SK-N-SH (cell line): ENCODE measurements around the gene KRT36. TPM values are rescaled to one million over a fixed set of nuclear protein-coding genes. Genes with fewer than 3 reads are reported as not detected.

ENCODE experiments used
- CTCF ChIA-PET: fragments of 300-600, 350-600 bp; formaldehyde crosslinking; extraction: SDS; loops from one replicate; lab custom pipeline; 2021; lab: Yijun Ruan, JAX
- POLR2A ChIA-PET: fragments of 350-600 bp; sonication (Branson Sonifier 250); formaldehyde crosslinking; extraction: SDS; loops from one replicate; lab custom pipeline; 2020; ENCODE audit warnings: antibody characterized with exemption, inconsistent platforms; lab: Yijun Ruan, JAX
- DNase-seq: peaks from one replicate; pipeline ENCODE4 v3.0.0; 2012
- H2AFZ ChIP-seq: fragments of 200-600 bp; sonication (generic); 2 replicates; pipeline ENCODE4 v1.8.1; 2016; ENCODE audit warnings: antibody characterized with exemption, mild to moderate bottlenecking, low read depth
- H3F3A ChIP-seq: fragments of 200-600 bp; sonication (generic); replicated peaks from 2 replicates; pipeline ENCODE3; 2016; ENCODE audit warnings: antibody characterized with exemption, mild to moderate bottlenecking; ENCODE audit not compliant: insufficient read depth
- H3K27ac ChIP-seq, 2 experiments: fragments of 200-500 bp in 1 of 2; fragments of 200-600 bp in 1 of 2; sonication (Bioruptor generic) in 1 of 2; sonication (generic), shearing (Covaris generic) in 1 of 2; 2 replicates each; pipeline versions ENCODE4 v1.5.1 to v1.6.1; 2014 to 2016; ENCODE audit warnings: low read depth in 2 of 2, inconsistent platforms in 1 of 2, low read length in 1 of 2, mild to moderate bottlenecking in 1 of 2, mixed read lengths in 1 of 2
- H3K27me3 ChIP-seq: fragments of 200-600 bp; sonication (generic), shearing (Covaris generic); 2 replicates; pipeline ENCODE4 v1.6.1; 2016; ENCODE audit warnings: mixed run types; ENCODE audit not compliant: insufficient read depth
- H3K36me3 ChIP-seq, 2 experiments: fragments of 200-500 bp in 1 of 2; fragments of 200-600 bp in 1 of 2; sonication (Bioruptor generic) in 1 of 2; sonication (generic) in 1 of 2; replicated peaks in 1 of 2; 2 replicates each; pipeline versions ENCODE3 to v1.5.1; 2014 to 2016; ENCODE audit warnings: low read length in 1 of 2, mild to moderate bottlenecking in 1 of 2; ENCODE audit not compliant: insufficient read depth in 2 of 2, control insufficient read depth in 1 of 2
- H3K4me1 ChIP-seq, 2 experiments: fragments of 200-500 bp in 1 of 2; fragments of 200-600 bp in 1 of 2; sonication (Bioruptor generic) in 1 of 2; sonication (generic), shearing (Covaris generic) in 1 of 2; 2 replicates each; pipeline versions ENCODE4 v1.5.1 to v1.6.1; 2014 to 2016; ENCODE audit warnings: low read depth in 1 of 2, low read length in 1 of 2, mixed run types in 1 of 2; ENCODE audit not compliant: insufficient read depth in 2 of 2, control insufficient read depth in 1 of 2
- H3K4me2 ChIP-seq: fragments of 200-600 bp; sonication (generic), shearing (Covaris generic); 2 replicates; pipeline ENCODE4 v1.6.1; 2017; ENCODE audit warnings: mixed run types
- H3K4me3 ChIP-seq, 2 experiments: fragments of 200-500 bp in 1 of 2; fragments of 200-600 bp in 1 of 2; sonication (Bioruptor generic) in 1 of 2; sonication (generic), shearing (Covaris generic) in 1 of 2; 2 replicates each; pipeline versions ENCODE4 v1.5.1 to v1.8.1; 2014 to 2016; ENCODE audit warnings: low read depth in 2 of 2, inconsistent platforms in 1 of 2, low read length in 1 of 2, mild to moderate bottlenecking in 1 of 2, mixed read lengths in 1 of 2, moderate library complexity in 1 of 2
- H3K79me2 ChIP-seq: fragments of 200-600 bp; sonication (generic); 2 replicates; pipeline ENCODE4 v1.8.1; 2017; ENCODE audit warnings: mild to moderate bottlenecking; ENCODE audit not compliant: insufficient read depth
- H3K9ac ChIP-seq: fragments of 200-600 bp; sonication (generic); 2 replicates; pipeline ENCODE4 v1.6.1; 2017; ENCODE audit warnings: mixed run types
- H3K9me2 ChIP-seq: fragments of 200-600 bp; sonication (generic); 2 replicates; pipeline ENCODE4 v1.6.1; 2017; ENCODE audit warnings: mixed run types
- H3K9me3 ChIP-seq: fragments of 200-600 bp; sonication (generic); 2 replicates; pipeline ENCODE4 v1.6.1; 2017; ENCODE audit warnings: mixed run types, mild to moderate bottlenecking, moderate library complexity
- H4K20me1 ChIP-seq: fragments of 200-600 bp; sonication (generic); 2 replicates; pipeline ENCODE4 v1.6.1; 2017; ENCODE audit warnings: mild to moderate bottlenecking, mixed run types; ENCODE audit not compliant: insufficient read depth
- FOXJ3 ChIP-seq: sonication (generic); formaldehyde crosslinking; IDR thresholded peaks from 2 replicates; pipeline ENCODE4 v1.5.1; 2020; ENCODE audit warnings: mild to moderate bottlenecking, missing genetic modification reagents
- FOXM1 ChIP-seq: IDR thresholded peaks from 2 replicates; pipeline ENCODE4 v1.4.0; 2012; ENCODE audit warnings: low read depth, mild to moderate bottlenecking
- GABPA ChIP-seq: IDR thresholded peaks from 2 replicates; pipeline ENCODE4 v1.4.0; 2012; ENCODE audit warnings: low read depth, mild to moderate bottlenecking
- MEF2A ChIP-seq: IDR thresholded peaks from 2 replicates; pipeline ENCODE4 v1.4.0; 2012; ENCODE audit warnings: low read depth, borderline replicate concordance
- MXI1 ChIP-seq: IDR thresholded peaks from 2 replicates; pipeline ENCODE4 v1.6.1; 2012; ENCODE audit warnings: mild to moderate bottlenecking, low read depth, low read length, improper control_type of control experiment
- NFIC ChIP-seq: IDR thresholded peaks from 2 replicates; pipeline ENCODE4 v1.4.0; 2012; ENCODE audit warnings: borderline replicate concordance
- NRF1 ChIP-seq: IDR thresholded peaks from 2 replicates; pipeline ENCODE4 v1.6.1; 2012; ENCODE audit warnings: low read depth, mild to moderate bottlenecking, low read length
- POLR2AphosphoS5 ChIP-seq: IDR thresholded peaks from 2 replicates; pipeline ENCODE4 v1.6.1; 2012; ENCODE audit warnings: low read depth, low read length
- RAD21 ChIP-seq: IDR thresholded peaks from 2 replicates; pipeline ENCODE4 v1.6.1; 2012; ENCODE audit warnings: mild to moderate bottlenecking, low read length
- RCOR1 ChIP-seq: fragments of 150-350 bp; IDR thresholded peaks from 2 replicates; pipeline ENCODE4 v1.6.1; 2017; ENCODE audit warnings: antibody characterized with exemption, low read length
- RFX5 ChIP-seq: IDR thresholded peaks from 2 replicates; pipeline ENCODE4 v1.6.1; 2012; ENCODE audit warnings: mild to moderate bottlenecking, improper control_type of control experiment, low read length
- RXRA ChIP-seq: IDR thresholded peaks from 2 replicates; pipeline ENCODE4 v1.4.0; 2012; ENCODE audit warnings: low read depth, mild to moderate bottlenecking, borderline replicate concordance
- SIN3A ChIP-seq: IDR thresholded peaks from 2 replicates; pipeline ENCODE4 v1.6.1; 2012; ENCODE audit warnings: low read depth, mild to moderate bottlenecking, low read length, moderate library complexity, borderline replicate concordance
- SMC3 ChIP-seq: IDR thresholded peaks from 2 replicates; pipeline ENCODE4 v1.6.1; 2012; ENCODE audit warnings: low read depth, low read length, improper control_type of control experiment
- TCF12 ChIP-seq: IDR thresholded peaks from 2 replicates; pipeline ENCODE4 v1.4.0; 2012
- WGBS: methylation state at CpG from one replicate; pipeline ENCODE4 v1.1.6; 2017; ENCODE audit warnings: low lambda C conversion rate; 5-methylcytosine and 5-hydroxymethylcytosine counted together
- polyA plus RNA-seq, 3 experiments: library from polyadenylated mRNA; depleted of rRNA; stranded (reverse); fragments of >200 nt; gene quantifications; 2 replicates each; pipeline ENCODE4 v1.2.3, GENCODE V29; 2012
- TF ChIP-seq, protein P1 (sequence below): fragments of 150-350 bp; IDR thresholded peaks from 2 replicates; pipeline ENCODE4 v1.6.1; 2016; ENCODE audit warnings: mild to moderate bottlenecking, low read depth, low read length
- TF ChIP-seq, protein P2 (sequence below): fragments of 200-600 bp; sonication (generic); IDR thresholded peaks from 2 replicates; pipeline ENCODE4 v1.6.1; 2017; ENCODE audit warnings: antibody characterized with exemption, mild to moderate bottlenecking, moderate library complexity
- TF ChIP-seq, protein P3 (sequence below): IDR thresholded peaks from 2 replicates; pipeline ENCODE4 v1.4.0; 2012; ENCODE audit warnings: low read depth
- TF ChIP-seq, protein P4 (sequence below): IDR thresholded peaks from 2 replicates; pipeline ENCODE4 v1.4.0; 2012; ENCODE audit warnings: low read depth, borderline replicate concordance

Gene KRT36
- polyA plus RNA-seq, 1 of the 3 experiments (the other 2 are of a cell fraction), result not detected

DNA sequence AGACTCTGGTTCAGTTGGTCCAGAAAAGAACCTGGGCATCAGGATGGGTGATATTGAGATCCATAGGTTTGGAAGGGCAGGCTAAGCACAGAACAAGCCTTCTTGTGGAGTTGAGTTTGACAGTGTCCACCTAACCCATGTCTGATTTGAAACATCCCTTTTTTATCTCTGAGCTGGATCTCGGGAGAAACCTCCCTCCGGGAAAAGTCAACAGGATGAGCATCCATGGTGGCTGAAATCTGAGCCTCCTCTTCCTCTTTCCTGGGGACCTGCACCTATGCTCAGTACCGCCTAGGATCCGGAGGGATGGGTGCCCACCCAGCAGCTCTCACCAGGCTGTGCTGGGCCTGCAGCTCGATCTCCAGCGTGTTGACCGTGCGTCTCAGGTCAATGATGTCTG is 26.0 kb downstream of the KRT36 start:
- Histone ChIP-seq H3K4me3 (no peak overlapping the region), H3K4me1 (peaks cover 11 to 17% of the 10 kb centered on the region in 2 experiments; a peak in 2 of 4 replicates), H2AFZ (no peak overlapping the region), H4K20me1 (no peaks in the 10 kb centered on the region), H3K79me2 (no peaks in the 10 kb centered on the region), H3K27me3 (no peaks in the 10 kb centered on the region), H3K9ac (no peak overlapping the region), H3K9me2 (no peaks in the 10 kb centered on the region), H3K36me3 (no peaks in the 10 kb centered on the region), H3K27ac (no peak overlapping the region), H3F3A (no peaks in the 10 kb centered on the region), H3K9me3 (no peaks in the 10 kb centered on the region), H3K4me2 (no peak overlapping the region)
- 71% methylated on average over 2 of the region's 8 CpGs for WGBS
- DNase-seq, result no peak
- ChIA-PET CTCF (interaction anchor here (1.2 to 1.9 kb wide), 3 partner anchors 85 to 185 kb away, joined by 3 to 7 read pairs (median 5); no protein-coding TSS in a partner anchor), POLR2A (no interaction called here)
- TF ChIP-seq, protein P1, sequence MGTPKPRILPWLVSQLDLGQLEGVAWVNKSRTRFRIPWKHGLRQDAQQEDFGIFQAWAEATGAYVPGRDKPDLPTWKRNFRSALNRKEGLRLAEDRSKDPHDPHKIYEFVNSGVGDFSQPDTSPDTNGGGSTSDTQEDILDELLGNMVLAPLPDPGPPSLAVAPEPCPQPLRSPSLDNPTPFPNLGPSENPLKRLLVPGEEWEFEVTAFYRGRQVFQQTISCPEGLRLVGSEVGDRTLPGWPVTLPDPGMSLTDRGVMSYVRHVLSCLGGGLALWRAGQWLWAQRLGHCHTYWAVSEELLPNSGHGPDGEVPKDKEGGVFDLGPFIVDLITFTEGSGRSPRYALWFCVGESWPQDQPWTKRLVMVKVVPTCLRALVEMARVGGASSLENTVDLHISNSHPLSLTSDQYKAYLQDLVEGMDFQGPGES, result no peak
- TF ChIP-seq TCF12 (no peak), GABPA (no peak), RFX5 (no peak), RCOR1 (no peak), RXRA (no peak), MXI1 (no peak), SIN3A (no peak), FOXJ3 (CRISPR knock-in tag) (no peak), SMC3 (no peak), POLR2AphosphoS5 (no peak)
- TF ChIP-seq, protein P2, sequence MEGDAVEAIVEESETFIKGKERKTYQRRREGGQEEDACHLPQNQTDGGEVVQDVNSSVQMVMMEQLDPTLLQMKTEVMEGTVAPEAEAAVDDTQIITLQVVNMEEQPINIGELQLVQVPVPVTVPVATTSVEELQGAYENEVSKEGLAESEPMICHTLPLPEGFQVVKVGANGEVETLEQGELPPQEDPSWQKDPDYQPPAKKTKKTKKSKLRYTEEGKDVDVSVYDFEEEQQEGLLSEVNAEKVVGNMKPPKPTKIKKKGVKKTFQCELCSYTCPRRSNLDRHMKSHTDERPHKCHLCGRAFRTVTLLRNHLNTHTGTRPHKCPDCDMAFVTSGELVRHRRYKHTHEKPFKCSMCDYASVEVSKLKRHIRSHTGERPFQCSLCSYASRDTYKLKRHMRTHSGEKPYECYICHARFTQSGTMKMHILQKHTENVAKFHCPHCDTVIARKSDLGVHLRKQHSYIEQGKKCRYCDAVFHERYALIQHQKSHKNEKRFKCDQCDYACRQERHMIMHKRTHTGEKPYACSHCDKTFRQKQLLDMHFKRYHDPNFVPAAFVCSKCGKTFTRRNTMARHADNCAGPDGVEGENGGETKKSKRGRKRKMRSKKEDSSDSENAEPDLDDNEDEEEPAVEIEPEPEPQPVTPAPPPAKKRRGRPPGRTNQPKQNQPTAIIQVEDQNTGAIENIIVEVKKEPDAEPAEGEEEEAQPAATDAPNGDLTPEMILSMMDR, result no peak
- TF ChIP-seq, protein P3, sequence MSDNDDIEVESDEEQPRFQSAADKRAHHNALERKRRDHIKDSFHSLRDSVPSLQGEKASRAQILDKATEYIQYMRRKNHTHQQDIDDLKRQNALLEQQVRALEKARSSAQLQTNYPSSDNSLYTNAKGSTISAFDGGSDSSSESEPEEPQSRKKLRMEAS, result no peak
- TF ChIP-seq, all 33 proteins: peak for 0

DNA sequence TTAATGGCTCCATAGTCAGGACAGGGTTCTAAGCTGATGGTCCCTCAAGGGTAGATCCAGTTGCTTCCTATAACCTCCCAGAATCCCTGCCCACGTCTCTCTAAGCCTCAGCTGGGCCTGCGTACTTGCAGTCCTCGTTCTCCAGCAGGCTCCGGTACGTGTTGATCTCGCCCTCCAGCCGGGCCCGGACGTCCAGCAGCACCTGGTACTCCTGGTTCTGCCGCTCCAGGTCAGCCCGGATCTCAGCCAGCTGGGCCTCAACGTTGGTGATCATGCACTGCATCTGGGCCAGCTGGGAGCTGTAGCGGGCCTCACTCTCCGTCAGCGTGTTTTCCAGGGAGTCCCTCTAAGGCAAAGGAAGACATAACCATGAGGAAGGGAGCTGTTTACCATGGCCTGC is 27.0 kb downstream of the KRT36 start:
- no peak overlapping the region for H3K4me2 ChIP-seq
- no peaks in the 10 kb centered on the region for H3K36me3 ChIP-seq
- no peaks in the 10 kb centered on the region for H3K9me3 ChIP-seq
- H3K79me2 ChIP-seq, result no peaks in the 10 kb centered on the region
- H3K27me3 ChIP-seq, result no peaks in the 10 kb centered on the region
- H3F3A ChIP-seq, result no peaks in the 10 kb centered on the region
- H3K4me3 ChIP-seq, result no peak overlapping the region
- H3K9me2 ChIP-seq, result no peaks in the 10 kb centered on the region
- H3K4me1 ChIP-seq, result peaks cover 11 to 17% of the 10 kb centered on the region in 2 experiments; a peak in 2 of 4 replicates
- POLR2A ChIA-PET, result no interaction called here
- no peak overlapping the region for H2AFZ ChIP-seq
- WGBS, result 81% methylated on average over 14 of the region's 15 CpGs
- no peak for DNase-seq
- no peak overlapping the region for H3K27ac ChIP-seq
- H4K20me1 ChIP-seq, result no peaks in the 10 kb centered on the region
- CTCF ChIA-PET, result interaction anchor here (1.9 kb wide), 1 partner anchor 186 kb away, joined by 5 read pairs; no protein-coding TSS in a partner anchor
- H3K9ac ChIP-seq, result no peak overlapping the region
- TF ChIP-seq NFIC (no peak), MEF2A (no peak), NRF1 (no peak), FOXM1 (no peak), SMC3 (no peak), RAD21 (no peak), RXRA (no peak), TCF12 (no peak), SIN3A (no peak), RFX5 (no peak)
- TF ChIP-seq, protein P2, result no peak
- TF ChIP-seq, protein P4, sequence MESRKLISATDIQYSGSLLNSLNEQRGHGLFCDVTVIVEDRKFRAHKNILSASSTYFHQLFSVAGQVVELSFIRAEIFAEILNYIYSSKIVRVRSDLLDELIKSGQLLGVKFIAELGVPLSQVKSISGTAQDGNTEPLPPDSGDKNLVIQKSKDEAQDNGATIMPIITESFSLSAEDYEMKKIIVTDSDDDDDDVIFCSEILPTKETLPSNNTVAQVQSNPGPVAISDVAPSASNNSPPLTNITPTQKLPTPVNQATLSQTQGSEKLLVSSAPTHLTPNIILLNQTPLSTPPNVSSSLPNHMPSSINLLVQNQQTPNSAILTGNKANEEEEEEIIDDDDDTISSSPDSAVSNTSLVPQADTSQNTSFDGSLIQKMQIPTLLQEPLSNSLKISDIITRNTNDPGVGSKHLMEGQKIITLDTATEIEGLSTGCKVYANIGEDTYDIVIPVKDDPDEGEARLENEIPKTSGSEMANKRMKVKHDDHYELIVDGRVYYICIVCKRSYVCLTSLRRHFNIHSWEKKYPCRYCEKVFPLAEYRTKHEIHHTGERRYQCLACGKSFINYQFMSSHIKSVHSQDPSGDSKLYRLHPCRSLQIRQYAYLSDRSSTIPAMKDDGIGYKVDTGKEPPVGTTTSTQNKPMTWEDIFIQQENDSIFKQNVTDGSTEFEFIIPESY, result no peak
- TF ChIP-seq, protein P1, result no peak
